Hematopoietic multipotent progenitor cell treated with erythropoietin and hydrocortisone succinate and interleukin-3 and kit ligand, for 15 days (in vitro differentiated cells): ENCODE measurements around the gene GATA3.

ENCODE experiments used
- DNase-seq: peaks from one replicate; pipeline ENCODE4 v3.0.0-alpha.2; 2015; ENCODE audit warnings: low spot score

Gene GATA3

GRCh38 chr10:8064436-8064835 lies 9.9 kb downstream of the GATA3 start:
- no peak for DNase-seq

GRCh38 chr10:8065651-8066050 lies 11.2 kb downstream of the GATA3 start:
- no peak for DNase-seq

GRCh38 chr10:8066124-8066523 lies 11.6 kb downstream of the GATA3 start:
- no peak for DNase-seq

- no peak for DNase-seq
Measured at GRCh38 chr10:8066797-8067196, 12.3 kb downstream of the GATA3 start.

GRCh38 chr10:8069108-8069507 lies 14.6 kb downstream of the GATA3 start:
- DNase-seq = no peak

- DNase-seq = no peak
Measured at GRCh38 chr10:8069627-8070026, 15.1 kb downstream of the GATA3 start.

GRCh38 chr10:8070440-8070839 lies 16.0 kb downstream of the GATA3 start:
- no peak for DNase-seq

GRCh38 chr10:8071006-8071405 lies 16.5 kb downstream of the GATA3 start:
- no peak for DNase-seq

- DNase-seq = no peak
Measured at GRCh38 chr10:8071666-8072065, 17.2 kb downstream of the GATA3 start.

GRCh38 chr10:8072211-8072610 lies 17.7 kb downstream of the GATA3 start:
- DNase-seq = no peak

GRCh38 chr10:8073691-8074416 lies 19.4 kb downstream of the GATA3 start:
- no peak for DNase-seq

- DNase-seq = no peak
Measured at GRCh38 chr10:8074881-8075280, 20.4 kb downstream of the GATA3 start.

- no peak for DNase-seq
Measured at GRCh38 chr10:8075282-8076260, 21.1 kb downstream of the GATA3 start.

GRCh38 chr10:8076933-8077332 lies 22.4 kb downstream of the GATA3 start:
- DNase-seq = no peak

GRCh38 chr10:8078027-8078426 lies 23.5 kb downstream of the GATA3 start:
- DNase-seq = no peak

GRCh38 chr10:8079126-8079525 lies 24.6 kb downstream of the GATA3 start:
- no peak for DNase-seq

- DNase-seq = no peak
Measured at GRCh38 chr10:8084799-8085198, 30.3 kb downstream of the GATA3 start.

GRCh38 chr10:8085251-8085650 lies 30.8 kb downstream of the GATA3 start:
- no peak for DNase-seq

GRCh38 chr10:8086315-8086714 lies 31.8 kb downstream of the GATA3 start:
- no peak for DNase-seq

- no peak for DNase-seq
Measured at GRCh38 chr10:8088504-8088903, 34.0 kb downstream of the GATA3 start.

- no peak for DNase-seq
Measured at GRCh38 chr10:8092428-8092827, 37.9 kb downstream of the GATA3 start.

GRCh38 chr10:8095959-8096358 lies 41.5 kb downstream of the GATA3 start:
- DNase-seq = no peak

GRCh38 chr10:8096931-8097330 lies 42.4 kb downstream of the GATA3 start:
- no peak for DNase-seq
